ENCODE data around the gene SH3PXD2B.

The SH3PXD2B gene

DNA sequence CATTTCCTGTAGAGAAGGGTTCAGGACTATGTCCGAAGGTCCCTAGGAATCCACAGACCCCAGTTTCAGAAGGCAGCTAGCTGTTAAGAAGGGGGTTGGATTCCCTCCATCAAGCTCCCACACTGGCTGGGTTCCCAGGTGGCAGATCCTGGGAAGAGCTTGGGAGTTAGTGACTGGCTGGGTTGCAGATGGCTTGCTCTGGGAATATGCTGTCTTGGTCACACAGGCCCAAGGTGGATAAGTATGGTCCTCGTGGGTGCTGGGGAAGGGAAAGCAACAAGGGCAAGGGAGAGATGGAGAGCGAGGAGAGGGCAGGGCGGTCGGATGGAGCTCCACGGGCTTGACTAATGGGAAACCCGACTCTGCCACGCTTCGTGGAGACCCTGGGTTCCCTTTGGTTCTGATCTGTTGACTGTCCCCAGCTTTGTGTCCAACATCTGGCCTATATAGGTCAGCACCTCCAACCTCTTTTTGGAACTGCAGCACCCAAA lies 17.4 kb downstream of the SH3PXD2B start:
- DNase-seq (ENCODE audit: low read depth in 2 of 2) = no peak

DNA sequence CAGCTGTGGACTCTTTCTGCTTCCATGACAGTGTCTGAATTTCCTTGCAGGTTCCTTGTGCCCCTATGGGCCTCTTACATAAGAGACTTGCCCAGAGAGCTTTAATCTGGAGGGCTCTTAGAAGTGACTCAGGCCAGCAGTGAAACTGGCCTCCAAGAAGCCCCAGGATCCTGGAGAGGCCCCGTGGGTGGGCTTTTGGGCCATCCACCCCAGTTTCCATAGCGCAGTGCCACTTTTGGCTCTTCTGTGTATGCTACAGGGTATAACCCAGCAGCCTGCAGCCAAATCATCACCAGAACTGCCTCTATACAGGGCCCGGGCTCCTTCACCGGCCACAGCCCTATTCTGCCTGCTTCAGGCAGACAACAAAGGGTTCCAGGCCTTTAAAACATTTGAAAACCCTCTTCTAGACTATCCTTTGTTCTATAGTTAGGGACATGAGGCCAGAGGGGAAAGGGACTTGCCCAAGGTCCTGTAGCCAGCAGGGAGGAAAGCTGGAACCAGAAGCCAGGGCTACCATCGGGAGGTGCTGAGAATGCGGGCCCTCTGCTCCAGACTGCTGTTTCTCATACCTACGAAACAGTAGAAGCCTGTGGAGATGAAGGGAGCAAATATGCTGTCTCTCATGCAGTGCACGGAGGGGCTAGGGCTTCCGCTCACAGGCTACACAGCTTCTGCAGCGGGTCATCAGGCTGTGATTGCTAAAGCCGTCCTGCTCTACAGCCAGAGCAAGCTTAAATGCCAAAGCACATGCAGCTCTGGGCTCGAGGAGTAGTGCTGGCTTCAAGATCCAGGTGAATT lies 18.0 kb downstream of the SH3PXD2B start:
- DNase-seq (ENCODE audit: low read depth in 2 of 2) = no peak

GRCh38 chr5:172435362-172436077 lies 18.8 kb downstream of the SH3PXD2B start:
- no peak for DNase-seq (ENCODE audit: low read depth in 2 of 2)

- no peak for DNase-seq (ENCODE audit: low read depth in 2 of 2)
These were observed 20.1 kb downstream of the SH3PXD2B start for GRCh38 chr5:172434251-172434650.

- DNase-seq (ENCODE audit: low read depth in 2 of 2) = no peak
These were observed 20.8 kb downstream of the SH3PXD2B start for GRCh38 chr5:172433513-172433912.

GRCh38 chr5:172433071-172433470 lies 21.3 kb downstream of the SH3PXD2B start:
- no peak for DNase-seq (ENCODE audit: low read depth in 2 of 2)

DNA sequence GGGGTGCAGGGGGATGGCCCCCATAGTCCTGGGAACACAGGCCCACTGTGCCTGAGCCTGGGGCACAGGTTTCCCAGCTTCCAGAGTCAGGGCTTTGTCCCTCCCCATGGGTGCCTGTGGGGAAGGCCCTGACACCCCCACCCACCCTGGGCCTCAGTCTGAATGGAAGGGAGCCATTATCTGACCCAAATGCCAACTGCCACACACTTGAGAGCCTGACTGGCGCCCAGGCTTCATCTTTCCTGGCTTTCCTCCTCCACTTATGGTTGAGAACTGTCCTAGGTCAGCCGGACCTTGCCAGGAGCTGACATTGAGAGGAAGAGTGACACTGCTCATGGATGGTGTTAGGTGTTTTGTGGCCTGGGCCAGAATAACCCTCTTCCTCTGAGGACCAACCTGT lies 24.0 kb downstream of the SH3PXD2B start:
- DNase-seq (ENCODE audit: low read depth in 2 of 2) = no peak

DNA sequence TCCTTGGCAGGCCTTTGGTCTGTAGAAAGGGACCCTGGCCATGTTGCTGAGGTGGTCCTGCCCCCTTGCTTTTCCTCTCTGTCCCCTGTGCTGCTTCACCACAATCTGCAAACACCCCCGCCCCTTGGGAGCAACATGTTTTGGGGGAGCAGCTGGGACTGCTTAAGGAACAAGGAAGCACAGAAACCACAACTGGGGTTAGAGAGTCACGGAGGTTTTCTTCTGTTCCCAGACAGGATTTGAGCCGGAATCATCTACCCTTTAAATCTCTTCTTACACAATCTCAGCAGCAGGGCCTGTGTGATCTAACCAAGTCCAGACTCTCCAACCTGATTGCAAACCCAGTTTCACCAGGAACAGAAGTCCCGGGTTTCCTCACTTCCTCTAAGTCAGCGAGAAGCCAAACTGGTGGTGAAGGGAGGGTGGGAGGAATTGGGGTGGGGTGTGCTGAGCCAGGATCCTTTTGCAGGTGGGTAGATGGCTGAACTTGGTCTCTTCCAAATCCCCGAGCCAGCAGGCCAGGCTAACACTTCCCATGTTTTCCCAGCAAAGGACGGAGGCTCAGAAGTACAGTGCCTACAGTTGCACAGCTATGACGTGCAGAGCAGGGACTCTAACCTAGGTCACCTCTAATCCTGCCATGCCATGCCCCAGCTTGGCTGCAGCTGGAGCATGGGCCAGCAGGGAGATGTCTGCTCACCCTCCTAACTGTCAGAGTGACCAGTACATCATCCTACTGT lies 25.0 kb downstream of the SH3PXD2B start:
- DNase-seq (ENCODE audit: low read depth in 2 of 2) = no peak

GRCh38 chr5:172428224-172429166 lies 25.8 kb downstream of the SH3PXD2B start:
- DNase-seq (ENCODE audit: low read depth in 2 of 2) = no peak

GRCh38 chr5:172427202-172427601 lies 27.1 kb downstream of the SH3PXD2B start:
- no peak for DNase-seq (ENCODE audit: low read depth in 2 of 2)

DNA sequence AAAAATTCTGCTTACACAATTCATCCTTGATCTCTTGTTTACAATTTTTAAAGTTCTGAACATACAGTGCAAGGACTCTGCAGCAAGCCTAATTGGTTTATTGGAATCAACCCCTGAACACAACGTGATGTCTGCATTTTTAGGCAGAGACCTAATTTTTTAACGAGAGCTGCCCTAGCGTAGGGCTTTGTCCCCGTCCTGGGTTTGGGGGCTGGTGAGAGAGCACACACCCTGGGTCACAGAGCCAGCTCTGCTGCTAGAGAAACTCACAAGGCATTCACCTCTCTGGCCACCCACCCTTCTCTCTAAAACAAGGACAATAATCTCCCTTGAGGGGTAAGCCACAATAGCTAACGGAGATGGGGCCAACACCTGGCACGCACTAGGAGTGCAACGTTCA lies 28.2 kb downstream of the SH3PXD2B start:
- no peak for DNase-seq (ENCODE audit: low read depth in 2 of 2)

DNA sequence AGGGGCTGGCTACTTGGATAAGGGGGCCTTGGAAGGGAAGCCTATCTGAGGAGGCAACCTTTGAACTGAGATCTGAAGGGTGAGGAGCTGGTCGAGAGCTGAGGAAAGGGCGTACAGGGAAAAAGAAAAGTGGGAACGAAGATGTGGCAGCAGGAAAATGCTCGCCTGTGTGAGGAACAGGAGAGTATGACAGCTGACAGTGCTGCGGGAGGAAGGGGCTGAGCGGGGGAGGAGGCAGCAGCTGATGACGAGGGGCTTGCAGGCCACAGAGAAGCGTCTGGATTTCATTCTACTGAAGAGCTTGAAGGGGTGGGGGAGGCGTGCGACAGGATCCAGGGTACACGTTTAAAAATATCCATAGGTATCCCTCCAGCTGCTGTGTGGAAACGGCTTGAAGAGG lies 28.9 kb downstream of the SH3PXD2B start:
- no peak for DNase-seq (ENCODE audit: low read depth in 2 of 2)

GRCh38 chr5:172424808-172425207 lies 29.5 kb downstream of the SH3PXD2B start:
- DNase-seq (ENCODE audit: low read depth in 2 of 2) = no peak

DNA sequence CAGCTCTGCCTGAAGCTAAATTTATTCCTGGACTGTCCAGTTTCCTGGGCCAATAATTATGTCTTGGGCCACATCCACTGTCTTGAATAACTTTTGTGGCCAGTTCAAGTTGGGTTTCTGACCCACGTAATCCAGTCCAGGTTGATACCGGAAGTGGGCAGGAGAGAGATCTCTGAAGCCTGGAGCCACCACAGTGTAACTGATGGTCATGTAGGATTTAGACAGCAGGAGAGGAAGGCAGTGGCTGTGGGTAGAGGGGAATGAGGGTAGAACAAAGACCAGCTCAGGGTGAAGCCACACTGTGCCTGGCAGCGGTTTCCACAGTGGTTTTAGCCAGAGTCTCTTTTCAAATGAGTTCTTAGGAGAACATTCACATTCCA lies 30.2 kb downstream of the SH3PXD2B start:
- DNase-seq (ENCODE audit: low read depth in 2 of 2) = no peak

DNA sequence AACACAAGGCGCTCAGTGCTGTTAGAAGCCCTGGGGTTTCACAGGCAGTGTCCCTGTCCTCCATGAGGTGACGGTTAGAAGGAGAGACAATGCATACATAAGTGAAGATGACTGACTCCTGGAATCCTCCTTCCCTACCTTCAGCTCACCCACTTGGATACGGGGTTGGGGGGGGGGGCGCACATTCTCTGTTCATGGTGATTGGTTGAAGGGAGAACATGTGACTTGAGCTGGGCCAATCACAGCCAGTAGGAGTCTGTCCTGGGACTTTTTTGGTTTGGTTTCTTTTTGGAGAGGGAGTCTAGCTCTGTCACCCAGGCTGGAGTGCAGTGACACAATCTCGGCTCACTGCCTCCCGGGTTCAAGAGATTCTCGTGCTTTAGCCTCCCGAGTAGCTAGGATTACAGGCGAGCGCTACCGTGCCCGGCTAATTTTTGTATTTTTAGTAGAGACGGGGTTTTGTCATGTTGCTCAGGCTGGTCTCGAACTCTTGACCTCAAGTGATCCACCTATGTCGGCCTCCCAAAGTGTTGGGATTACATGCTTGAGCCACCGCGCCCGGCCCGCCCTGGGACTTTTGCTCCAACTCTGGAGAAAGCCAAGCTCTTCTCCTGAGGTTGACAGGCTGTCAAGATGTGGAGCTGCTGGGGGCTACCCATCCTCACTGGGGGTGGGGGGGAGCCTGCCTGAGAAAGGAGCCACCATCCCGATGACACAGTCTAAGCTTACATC lies 30.8 kb downstream of the SH3PXD2B start:
- no peak for DNase-seq (ENCODE audit: low read depth in 2 of 2)

GRCh38 chr5:172422255-172422654 lies 32.1 kb downstream of the SH3PXD2B start:
- no peak for DNase-seq (ENCODE audit: low read depth in 2 of 2)

DNA sequence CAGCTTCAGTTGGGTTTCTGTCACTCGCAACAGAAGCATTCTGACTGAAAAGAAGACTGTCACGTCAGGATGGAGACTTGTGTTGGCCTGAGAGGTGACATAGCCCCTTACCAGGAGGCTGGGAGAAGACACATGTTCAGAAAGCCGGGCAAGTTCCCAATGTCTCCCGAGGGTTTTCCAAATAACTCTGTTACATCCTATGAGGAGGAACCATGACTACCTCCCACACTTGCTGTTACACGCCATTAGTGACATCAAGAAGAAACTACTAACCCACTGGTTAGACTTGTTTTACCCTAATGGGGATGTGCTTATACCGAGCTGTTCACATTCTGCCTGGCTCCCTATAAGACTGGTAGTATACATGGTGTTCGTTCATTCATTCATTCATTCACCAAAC lies 33.3 kb downstream of the SH3PXD2B start:
- DNase-seq (ENCODE audit: low read depth in 2 of 2) = no peak

GRCh38 chr5:172420235-172420939 lies 33.9 kb downstream of the SH3PXD2B start:
- DNase-seq (ENCODE audit: low read depth in 2 of 2) = no peak

GRCh38 chr5:172418862-172419814 lies 35.2 kb downstream of the SH3PXD2B start:
- no peak for DNase-seq (ENCODE audit: low read depth in 2 of 2)

All from stimulated activated CD8-positive, alpha-beta memory T cell treated with anti-CD3 and anti-CD28 coated beads, Interleukin-15, amount 100 ng/mL, for 48 hours (primary cell).